SJCRH30 (cell line): ENCODE measurements around the gene MICAL3. TPM values are rescaled to one million over a fixed set of nuclear protein-coding genes. Genes with fewer than 3 reads are reported as not detected.
"Not testable (repeated sequence)": the region's sequence is repeated elsewhere in the genome, so short reads cannot be mapped to it uniquely, and the experiment has no call there.

Experiments
- DNase-seq, 2 experiments: peaks; one replicate each; pipeline ENCODE4 v3.0.0-alpha.2; 2015 to 2020
- H3K27ac ChIP-seq: fragments of 250-450 bp; sonication (Bioruptor Pico); 2 replicates; pipeline ENCODE4 v1.5.1; 2020; ENCODE audit warnings: mild to moderate bottlenecking, moderate library complexity
- H3K27me3 ChIP-seq: fragments of 250-450 bp; sonication (Bioruptor Pico); 2 replicates; pipeline ENCODE4 v1.5.1; 2020; ENCODE audit warnings: mild to moderate bottlenecking, moderate library complexity
- H3K36me3 ChIP-seq: fragments of 250-450 bp; sonication (Bioruptor Pico); 2 replicates; pipeline ENCODE4 v1.5.1; 2020; ENCODE audit warnings: mild to moderate bottlenecking, moderate library complexity
- H3K4me1 ChIP-seq: fragments of 250-450 bp; sonication (Bioruptor Pico); 2 replicates; pipeline ENCODE4 v1.5.1; 2020; ENCODE audit warnings: mild to moderate bottlenecking, moderate library complexity
- H3K4me3 ChIP-seq: fragments of 250-450 bp; sonication (Bioruptor Pico); 2 replicates; pipeline ENCODE4 v1.5.1; 2020; ENCODE audit warnings: mild to moderate bottlenecking, moderate library complexity
- H3K9me3 ChIP-seq: fragments of 250-450 bp; sonication (Bioruptor Pico); replicated peaks from 2 replicates; pipeline ENCODE4 v1.5.1; 2020; ENCODE audit warnings: mild to moderate bottlenecking, moderate library complexity
- total RNA-seq: library from RNA; depleted of rRNA; stranded (reverse); fragments of >200 nt; shearing (Covaris generic); gene quantifications from 2 replicates; pipeline ENCODE4 v1.2.3, GENCODE V29; 2014

MICAL3 gene
- total RNA-seq, 1 experiment from 2014 or later = 26.1 TPM

DNA sequence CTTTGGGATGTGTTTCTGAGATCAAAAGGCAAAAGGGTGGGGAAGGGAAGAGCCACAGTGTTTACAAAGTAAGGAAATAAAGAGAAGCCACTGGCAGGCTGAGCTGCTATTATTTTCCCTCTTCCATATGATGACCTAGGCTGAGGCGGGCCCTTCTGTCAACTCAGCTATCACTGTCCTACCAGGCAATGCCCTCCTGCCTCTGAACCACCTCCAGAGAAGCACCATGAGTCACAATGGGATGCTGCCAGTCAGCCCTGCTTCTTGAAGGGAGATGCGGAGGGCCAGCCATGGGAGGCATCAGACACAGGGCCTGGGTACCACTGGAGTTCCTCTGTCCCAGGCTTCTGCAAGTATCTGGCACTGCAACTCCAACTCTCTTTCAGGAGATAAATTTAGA, 142.2 kb downstream of the MICAL3 start:
- no peak for DNase-seq
- Histone ChIP-seq H3K4me1 (peaks cover 11% of the 10 kb centered on the region), H3K27ac (no peak overlapping the region), H3K9me3 (no peaks in the 10 kb centered on the region), H3K4me3 (no peak overlapping the region), H3K27me3 (no peaks in the 10 kb centered on the region), H3K36me3 (peaks cover 8% of the 10 kb centered on the region)

DNA sequence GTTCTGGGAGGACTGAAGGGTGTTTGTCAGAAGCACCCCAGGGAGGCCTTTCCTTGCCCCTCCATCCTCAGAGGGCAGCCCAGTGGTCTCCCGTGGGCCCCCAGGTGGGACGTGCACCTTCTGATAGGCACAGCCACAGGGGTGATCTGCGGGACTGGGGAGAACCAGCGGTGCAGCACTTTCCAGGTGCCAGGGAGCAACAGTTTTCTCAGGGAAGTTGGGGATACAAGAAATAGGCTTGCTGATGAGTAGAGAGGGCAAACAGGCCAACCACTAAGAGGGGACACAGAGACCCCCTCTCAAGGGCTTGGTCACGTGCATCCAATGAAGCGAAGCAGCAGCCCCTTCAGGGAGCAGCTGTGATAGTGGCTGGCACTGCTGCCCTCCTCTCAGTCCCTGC, 143.0 kb downstream of the MICAL3 start:
- H3K4me1 ChIP-seq = peaks cover 11% of the 10 kb centered on the region
- no peaks in the 10 kb centered on the region for H3K9me3 ChIP-seq
- H3K4me3 ChIP-seq = no peak overlapping the region
- peaks cover 3% of the 10 kb centered on the region; the same call in 1 of the 2 replicates for H3K36me3 ChIP-seq
- no peaks in the 10 kb centered on the region for H3K27me3 ChIP-seq
- no peak for DNase-seq
- H3K27ac ChIP-seq = no peak overlapping the region

DNA sequence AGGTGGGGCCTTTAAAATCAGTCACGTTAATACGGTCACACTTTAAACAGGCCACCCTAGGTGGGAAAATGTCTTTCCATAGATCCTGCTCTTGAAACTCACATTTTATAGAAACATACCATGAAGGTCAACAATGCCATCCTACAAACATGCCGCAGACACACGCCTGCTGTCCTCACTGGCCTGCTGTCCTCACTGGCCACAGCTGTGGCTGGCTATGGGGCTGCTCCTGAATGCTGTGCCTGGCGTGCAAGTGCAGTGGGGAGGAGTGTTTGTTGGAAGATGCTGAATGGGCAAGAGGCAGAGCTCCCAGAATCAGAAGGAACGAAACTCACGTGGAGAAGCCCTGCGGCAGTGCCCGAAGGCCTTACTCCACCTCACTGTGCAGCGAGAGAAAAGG, 143.9 kb downstream of the MICAL3 start:
- Histone ChIP-seq H3K27ac (no peak overlapping the region), H3K27me3 (no peaks in the 10 kb centered on the region), H3K9me3 (no peaks in the 10 kb centered on the region), H3K4me3 (no peak overlapping the region), H3K36me3 (no peaks in the 10 kb centered on the region; the same call in 1 of the 2 replicates), H3K4me1 (peaks cover 10% of the 10 kb centered on the region)
- DNase-seq = no peak

DNA sequence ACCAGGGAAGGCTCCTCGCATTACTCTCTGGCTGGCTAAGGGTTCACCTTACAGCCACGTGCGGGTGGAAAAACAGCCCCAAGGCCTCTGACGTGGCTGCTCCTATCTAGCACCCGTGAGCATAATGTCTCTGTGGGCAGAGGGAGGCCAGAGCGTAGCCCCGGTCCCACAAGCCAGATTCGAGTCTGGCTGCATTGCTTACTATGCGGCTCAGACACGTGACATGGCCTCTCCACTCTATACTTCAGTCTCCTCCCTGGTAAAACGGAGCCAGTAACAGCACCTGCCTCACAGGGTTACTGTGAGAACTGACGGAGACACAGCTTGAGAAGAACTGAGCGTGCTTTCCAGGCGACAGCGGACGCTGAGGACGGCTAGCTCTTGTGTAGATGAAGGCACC, 144.3 kb downstream of the MICAL3 start:
- Histone ChIP-seq H3K9me3 (no peaks in the 10 kb centered on the region), H3K27me3 (no peaks in the 10 kb centered on the region), H3K27ac (no peak overlapping the region), H3K4me1 (peaks cover 7% of the 10 kb centered on the region), H3K4me3 (no peak overlapping the region), H3K36me3 (no peaks in the 10 kb centered on the region; the same call in 1 of the 2 replicates)
- DNase-seq = no peak

DNA sequence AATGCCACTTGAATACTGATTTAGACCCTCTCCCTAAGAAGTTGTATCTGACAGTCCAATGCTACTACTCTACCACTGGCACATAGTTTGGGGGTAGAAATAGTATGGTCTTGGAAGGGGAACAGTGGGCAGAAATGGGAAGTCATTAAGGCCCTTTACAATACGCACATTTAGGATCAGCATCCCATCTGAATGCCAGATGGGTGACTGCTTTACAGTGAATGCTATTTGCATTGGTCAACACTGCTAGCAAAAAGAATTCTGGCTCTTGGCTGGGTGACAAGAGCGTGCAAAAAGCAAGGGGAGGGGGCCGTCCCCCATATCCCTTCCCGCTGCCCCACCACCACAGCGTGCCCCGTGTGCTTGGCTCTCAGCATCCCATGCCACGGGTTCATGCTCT, 145.4 kb downstream of the MICAL3 start:
- Histone ChIP-seq H3K4me1 (no peaks in the 10 kb centered on the region; the same call in 1 of the 2 replicates), H3K36me3 (no peaks in the 10 kb centered on the region; the same call in 1 of the 2 replicates), H3K9me3 (no peaks in the 10 kb centered on the region), H3K27ac (no peak overlapping the region), H3K27me3 (no peaks in the 10 kb centered on the region), H3K4me3 (no peak overlapping the region)
- no peak for DNase-seq

DNA sequence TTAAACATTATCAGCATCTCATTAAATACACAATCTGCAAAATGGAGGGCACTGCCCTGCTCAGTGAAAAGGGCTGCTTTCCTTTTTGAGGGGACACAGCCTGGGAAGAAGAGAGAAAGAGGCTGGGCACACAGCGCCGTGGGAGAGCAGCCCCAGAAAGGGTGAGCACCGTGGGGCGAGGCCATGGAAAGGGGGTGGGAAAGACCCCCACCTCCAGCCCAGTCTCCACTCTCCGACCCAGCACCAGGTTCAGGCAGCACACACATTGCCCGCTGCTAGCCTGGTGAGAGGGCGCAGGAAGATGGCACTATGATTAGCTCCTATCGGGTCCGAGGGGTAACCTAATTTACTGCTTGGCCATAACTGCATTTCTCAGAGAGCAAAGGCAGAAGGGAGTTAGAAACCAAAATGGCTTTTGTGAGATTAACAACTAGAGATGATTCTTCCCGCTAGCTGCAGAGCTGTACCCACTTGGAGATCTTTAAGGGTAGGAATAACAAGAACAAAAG, 146.1 kb downstream of the MICAL3 start:
- DNase-seq = no peak
- H3K27me3 ChIP-seq = no peaks in the 10 kb centered on the region
- no peak overlapping the region for H3K4me3 ChIP-seq
- no peak overlapping the region for H3K27ac ChIP-seq
- no peaks in the 10 kb centered on the region; the same call in 1 of the 2 replicates for H3K4me1 ChIP-seq
- H3K9me3 ChIP-seq = no peaks in the 10 kb centered on the region
- no peaks in the 10 kb centered on the region; the same call in 1 of the 2 replicates for H3K36me3 ChIP-seq

DNA sequence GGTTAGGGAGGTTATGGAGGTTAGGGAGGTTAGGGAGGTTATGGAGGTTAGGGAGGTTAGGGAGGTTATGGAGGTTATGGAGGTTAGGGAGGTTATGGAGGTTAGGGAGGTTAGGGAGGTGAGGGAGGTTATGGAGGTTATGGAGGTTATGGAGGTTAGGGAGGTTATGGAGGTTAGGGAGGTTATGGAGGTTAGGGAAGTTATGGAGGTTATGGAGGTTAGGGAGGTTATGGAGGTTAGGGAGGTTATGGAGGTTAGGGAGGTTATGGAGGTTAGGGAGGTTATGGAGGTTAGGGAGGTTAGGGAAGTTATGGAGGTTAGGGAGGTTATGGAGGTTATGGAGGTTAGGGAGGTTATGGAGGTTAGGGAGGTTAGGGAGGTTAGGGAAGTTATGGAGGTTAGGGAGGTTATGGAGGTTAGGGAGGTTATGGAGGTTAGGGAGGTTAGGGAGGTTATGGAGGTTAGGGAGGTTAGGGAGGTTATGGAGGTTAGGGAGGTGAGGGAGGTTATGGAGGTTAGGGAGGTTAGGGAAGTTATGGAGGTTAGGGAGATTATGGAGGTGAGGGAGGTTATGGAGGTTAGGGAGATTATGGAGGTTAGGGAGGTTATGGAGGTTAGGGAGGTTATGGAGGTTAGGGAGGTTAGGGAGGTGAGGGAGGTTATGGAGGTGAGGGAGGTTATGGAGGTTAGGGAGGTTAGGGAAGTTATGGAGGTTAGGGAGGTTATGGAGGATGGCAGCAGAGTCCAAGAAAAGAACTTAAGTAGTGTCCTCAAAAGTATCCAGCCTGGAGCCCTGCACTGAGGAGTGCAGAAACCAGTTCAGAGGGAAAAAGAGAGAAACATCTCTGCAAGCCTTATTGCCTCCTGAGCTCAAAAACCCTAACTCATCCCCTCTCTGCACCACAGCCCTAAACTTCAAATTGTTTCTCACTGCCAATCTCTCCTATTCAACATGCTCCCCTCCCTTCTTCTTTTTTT, 147.2 kb downstream of the MICAL3 start:
- H3K27ac ChIP-seq, H3K4me3 ChIP-seq, H3K9me3 ChIP-seq, H3K36me3 ChIP-seq, H3K4me1 ChIP-seq, DNase-seq, H3K27me3 ChIP-seq: not testable (repeated sequence)

DNA sequence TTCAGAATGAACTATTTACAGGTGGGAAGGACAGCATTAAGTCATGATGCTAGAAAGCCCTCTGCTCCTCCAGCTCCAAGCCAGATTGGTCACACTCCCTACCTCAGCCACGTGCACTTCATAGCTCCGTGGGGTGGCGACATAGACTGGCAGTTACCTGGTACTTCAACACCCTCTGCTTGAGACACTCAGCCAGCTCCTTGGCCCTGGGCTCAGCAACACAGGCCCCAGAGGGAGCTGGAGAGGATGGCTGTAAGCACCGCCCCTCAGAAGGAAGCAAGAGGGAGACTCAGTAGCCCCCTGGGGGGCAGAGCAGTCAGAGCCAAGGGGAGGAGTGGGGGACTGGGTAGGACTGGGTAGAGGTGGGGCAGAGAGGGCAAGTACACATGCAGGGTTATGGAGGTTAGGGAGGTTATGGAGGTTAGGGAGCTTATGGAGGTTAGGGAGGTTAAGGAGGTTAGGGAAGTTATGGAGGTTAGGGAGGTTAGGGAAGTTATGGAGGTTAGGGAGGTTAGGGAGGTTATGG, 148.0 kb downstream of the MICAL3 start:
- no peak for DNase-seq
- peaks cover 4% of the 10 kb centered on the region; the same call in 1 of the 2 replicates for H3K36me3 ChIP-seq

DNA sequence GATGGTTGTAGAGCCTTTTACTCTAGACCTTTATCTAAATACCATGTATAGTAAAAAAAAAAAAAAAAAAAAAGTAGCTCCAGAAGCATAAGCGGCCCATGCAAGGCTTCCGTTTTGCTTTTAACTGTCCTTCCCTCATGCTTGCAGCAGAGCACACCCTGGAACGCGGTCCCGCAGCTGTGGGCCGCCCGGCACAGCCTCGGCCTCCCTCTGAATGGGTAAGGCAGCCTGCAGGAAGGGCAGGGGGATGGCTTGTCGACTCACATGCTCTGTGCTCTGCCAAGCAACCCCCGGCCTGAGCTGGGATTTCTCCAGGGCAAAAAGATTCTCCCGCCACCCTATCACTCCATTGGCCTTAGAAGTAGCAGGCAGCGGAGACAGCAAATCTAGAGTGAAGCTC, 148.7 kb downstream of the MICAL3 start:
- Histone ChIP-seq H3K4me3 (no peak overlapping the region), H3K27me3 (no peaks in the 10 kb centered on the region), H3K9me3 (no peaks in the 10 kb centered on the region), H3K36me3 (peaks cover 4% of the 10 kb centered on the region; the same call in 1 of the 2 replicates), H3K4me1 (no peaks in the 10 kb centered on the region), H3K27ac (no peak overlapping the region)
- DNase-seq = no peak

More for the DNA sequence above, 148.0 kb downstream of the MICAL3 start:
- no peak overlapping the region for H3K4me3 ChIP-seq
- H3K27me3 ChIP-seq = no peaks in the 10 kb centered on the region
- H3K4me1 ChIP-seq = no peaks in the 10 kb centered on the region
- H3K9me3 ChIP-seq = no peaks in the 10 kb centered on the region
- no peak overlapping the region for H3K27ac ChIP-seq

DNA sequence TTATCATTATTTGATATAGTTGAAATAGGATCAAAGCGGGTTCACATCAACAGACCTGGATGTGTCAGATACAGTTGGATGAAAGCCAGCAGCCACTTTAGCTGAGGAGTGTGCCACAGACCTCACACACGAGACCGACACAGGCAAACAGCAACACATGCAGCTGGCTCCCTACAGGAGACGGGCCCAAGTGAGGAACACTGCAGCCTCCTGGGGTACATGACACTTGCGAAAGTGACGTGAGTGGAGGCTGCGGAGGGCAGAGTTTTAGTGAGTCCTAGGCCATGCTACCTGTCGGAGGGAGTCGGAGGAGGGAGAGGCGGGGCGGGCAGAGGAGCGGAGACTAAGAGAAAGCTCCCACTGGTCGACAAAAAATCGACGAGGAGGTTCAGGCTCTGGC, 149.2 kb downstream of the MICAL3 start:
- Histone ChIP-seq H3K4me1 (no peaks in the 10 kb centered on the region), H3K9me3 (no peaks in the 10 kb centered on the region), H3K36me3 (peaks cover 4% of the 10 kb centered on the region; the same call in 1 of the 2 replicates), H3K4me3 (no peak overlapping the region), H3K27ac (no peak overlapping the region), H3K27me3 (no peaks in the 10 kb centered on the region)
- no peak for DNase-seq

DNA sequence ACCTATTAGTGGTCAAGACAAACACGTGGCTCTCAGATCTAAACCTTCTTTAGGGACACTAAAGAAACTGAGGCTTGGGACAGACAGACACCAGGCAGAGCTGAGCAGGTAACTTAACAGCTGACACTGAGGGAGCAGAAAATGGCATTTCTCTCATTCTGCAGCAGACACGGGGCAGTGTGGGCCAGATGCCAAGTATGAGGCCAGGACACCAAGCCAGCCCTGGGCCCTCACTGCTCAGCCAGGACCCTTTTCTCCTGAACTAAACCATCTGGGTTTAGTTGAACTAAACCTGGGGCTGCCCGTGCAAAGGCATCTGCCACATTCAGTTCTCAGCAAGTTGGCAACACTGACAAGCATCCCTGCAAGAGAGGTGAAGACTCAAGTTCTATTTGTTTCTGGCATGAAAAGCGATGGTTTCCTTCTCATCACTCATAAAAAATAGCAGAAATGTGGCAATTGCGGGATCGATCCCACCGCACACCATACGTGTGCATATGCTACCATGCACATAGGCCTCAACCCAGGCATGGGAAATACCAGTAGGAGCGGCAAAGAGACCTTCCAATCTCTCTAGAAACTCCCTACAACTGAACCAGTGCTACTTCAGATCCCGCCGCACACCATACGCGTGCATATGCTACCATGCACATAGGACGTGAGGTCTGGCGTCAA, 150.0 kb downstream of the MICAL3 start:
- DNase-seq = no peak
- H3K4me1 ChIP-seq = no peaks in the 10 kb centered on the region
- H3K36me3 ChIP-seq = peaks cover 4% of the 10 kb centered on the region; the same call in 1 of the 2 replicates
- H3K9me3 ChIP-seq = no peaks in the 10 kb centered on the region
- no peak overlapping the region for H3K4me3 ChIP-seq
- H3K27me3 ChIP-seq = no peaks in the 10 kb centered on the region
- H3K27ac ChIP-seq = no peak overlapping the region

DNA sequence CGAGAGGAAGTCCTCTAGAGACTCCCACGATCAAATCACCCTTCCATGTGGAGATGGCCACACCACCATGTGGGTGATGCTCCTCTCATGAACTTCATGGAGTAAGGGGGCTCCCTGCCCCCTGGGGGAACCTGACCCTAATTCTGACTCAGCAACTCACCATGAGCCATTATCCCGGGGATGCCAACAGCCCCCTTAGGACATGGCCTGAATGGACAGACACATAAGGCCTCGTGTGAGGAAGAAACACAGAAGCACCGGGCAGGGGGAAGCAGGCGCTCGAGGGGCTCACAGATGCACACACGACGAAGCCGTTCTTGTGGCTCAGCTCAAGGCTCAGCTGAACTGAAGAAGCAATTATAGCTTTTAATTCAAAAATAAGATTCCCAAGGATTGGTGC, 150.6 kb downstream of the MICAL3 start:
- Histone ChIP-seq H3K27me3 (no peaks in the 10 kb centered on the region), H3K4me3 (no peak overlapping the region), H3K36me3 (peaks cover 4% of the 10 kb centered on the region; the same call in 1 of the 2 replicates), H3K27ac (no peak overlapping the region), H3K9me3 (no peaks in the 10 kb centered on the region), H3K4me1 (no peaks in the 10 kb centered on the region)
- no peak for DNase-seq

DNA sequence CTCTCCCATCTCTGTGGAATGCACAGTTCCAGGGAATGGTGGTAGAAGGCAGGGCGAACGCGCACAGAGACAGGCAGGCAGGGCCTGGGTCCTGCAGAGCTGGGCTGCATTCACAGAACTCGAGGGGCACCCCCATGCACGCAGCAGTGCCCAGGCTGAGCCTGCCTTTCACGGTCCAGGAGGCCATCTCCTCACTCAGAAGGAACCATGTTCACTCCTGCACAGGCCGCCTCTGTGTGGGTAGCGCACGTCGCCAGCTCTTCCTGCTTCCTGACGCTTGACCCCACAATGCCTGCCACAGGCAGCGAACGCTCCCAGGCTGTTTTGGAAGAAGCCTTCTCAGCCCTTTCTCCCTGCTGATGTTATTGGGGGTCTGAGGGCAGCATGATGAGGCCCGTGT, 151.2 kb downstream of the MICAL3 start:
- Histone ChIP-seq H3K4me3 (no peak overlapping the region), H3K36me3 (peaks cover 5% of the 10 kb centered on the region; the same call in 1 of the 2 replicates), H3K9me3 (no peaks in the 10 kb centered on the region), H3K27me3 (no peaks in the 10 kb centered on the region), H3K27ac (no peak overlapping the region), H3K4me1 (no peaks in the 10 kb centered on the region)
- DNase-seq = no peak

DNA sequence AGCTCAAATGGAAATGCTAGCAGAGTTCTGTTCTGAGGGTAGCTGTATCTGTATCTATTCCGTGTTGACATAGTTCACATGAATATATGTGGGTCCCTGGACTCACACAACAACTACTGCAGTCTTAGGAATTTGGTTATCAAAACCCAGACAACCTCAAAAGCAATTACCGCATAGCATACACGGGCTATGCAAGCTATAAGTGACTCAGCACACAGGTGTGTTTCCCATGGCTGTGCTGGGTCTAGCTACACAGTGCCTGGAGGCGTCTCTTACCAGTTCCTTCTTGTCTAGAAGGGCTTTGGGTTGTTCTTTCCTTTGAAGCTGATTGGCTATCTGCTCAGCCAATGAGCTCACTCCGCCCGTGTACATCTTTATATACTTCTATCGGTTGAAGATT, 151.9 kb downstream of the MICAL3 start:
- Histone ChIP-seq H3K27ac (no peak overlapping the region), H3K27me3 (no peaks in the 10 kb centered on the region), H3K36me3 (peaks cover 9% of the 10 kb centered on the region), H3K9me3 (no peaks in the 10 kb centered on the region), H3K4me3 (no peak overlapping the region), H3K4me1 (no peaks in the 10 kb centered on the region)
- no peak for DNase-seq
